T-cell (primary cell): Measurements from ENCODE around the gene TAAR9. TPM values are rescaled to one million over a fixed set of nuclear protein-coding genes. Genes with fewer than 3 reads are reported as not detected.
"Not testable (repeated sequence)": the region's sequence is repeated elsewhere in the genome, so short reads cannot be mapped to it uniquely, and the experiment has no call there.

Experiments
- ATAC-seq, 4 experiments: fragments of 200-7000 bp in 3 of 4; fragments of 150-1000 bp in 1 of 4; cut with Tn5 transposase; replicated peaks in 1 of 4; 1 replicate in 3 of 4; 2 replicates in 1 of 4; pipeline ENCODE4 v1.10.0; 2021; ENCODE audit warnings: moderate library complexity in 3 of 4, mild to moderate bottlenecking in 2 of 4, moderate number of reproducible peaks in 1 of 4
- CTCF ChIA-PET, 2 donors: fragments of 300-600 bp; sonication (Branson Sonifier 250); formaldehyde crosslinking; loops; one replicate each; lab custom pipeline; 2022; ENCODE audit warnings: antibody characterized with exemption in 2 of 2; lab: Charles Lee
- POLR2A ChIA-PET, 2 donors: fragments of 300-600 bp; sonication (Branson Sonifier 250); formaldehyde crosslinking; loops; one replicate each; lab custom pipeline; 2022; ENCODE audit warnings: antibody characterized with exemption in 2 of 2; lab: Charles Lee
- DNase-seq, 35 experiments: peaks; one replicate each; pipeline versions ENCODE4 v3.0.0 to v3.0.0-alpha.2; 2013 to 2023
- H3K27ac ChIP-seq: one replicate; pipeline ENCODE4 v1.5.1; 2013; ENCODE audit warnings: low read length
- H3K27me3 ChIP-seq, 2 experiments: replicated peaks in 1 of 2; 1 replicate in 1 of 2; 2 replicates in 1 of 2; pipeline versions ENCODE4 v1.6.1 to v1.7.0; 2013; ENCODE audit warnings: low read length in 1 of 2, mixed read lengths in 1 of 2; ENCODE audit not compliant: control insufficient read depth in 2 of 2, insufficient read depth in 2 of 2; ENCODE audit errors: extremely low read depth in 1 of 2
- H3K36me3 ChIP-seq, 2 donors: 1 replicate in 1 of 2; 2 replicates in 1 of 2; pipeline versions ENCODE4 v1.6.1 to v1.7.0; 2013; ENCODE audit warnings: low read length in 1 of 2; ENCODE audit not compliant: control insufficient read depth in 2 of 2, insufficient read depth in 1 of 2; ENCODE audit errors: extremely low read depth in 1 of 2
- H3K4me1 ChIP-seq, 2 experiments: 1 replicate in 1 of 2; 2 replicates in 1 of 2; pipeline versions ENCODE4 v1.6.1 to v1.7.0; 2013; ENCODE audit warnings: low read length in 2 of 2, mixed read lengths in 1 of 2; ENCODE audit not compliant: insufficient read depth in 2 of 2, control insufficient read depth in 1 of 2; ENCODE audit errors: extremely low read depth in 1 of 2
- H3K4me3 ChIP-seq, 2 donors: 1 replicate in 1 of 2; 2 replicates in 1 of 2; pipeline versions ENCODE4 v1.5.1 to v1.7.0; 2013; ENCODE audit warnings: mild to moderate bottlenecking in 2 of 2, low read length in 1 of 2, moderate library complexity in 1 of 2; ENCODE audit not compliant: control insufficient read depth in 1 of 2; ENCODE audit errors: extremely low read depth in 1 of 2
- H3K9me3 ChIP-seq: 2 replicates; pipeline ENCODE4 v1.7.0; 2013
- H3K27ac Mint-ChIP-seq, 2 donors: one replicate each; pipeline ENCODE4 v1.8.0; 2020 to 2021; ENCODE audit warnings: mild to moderate bottlenecking in 2 of 2, mixed read lengths in 2 of 2
- H3K27me3 Mint-ChIP-seq, 2 donors: one replicate each; pipeline ENCODE4 v1.8.0; 2021 to 2022; ENCODE audit warnings: mixed read lengths in 2 of 2
- H3K36me3 Mint-ChIP-seq: one replicate; pipeline ENCODE4 v1.8.0; 2021; ENCODE audit warnings: mixed read lengths
- H3K4me1 Mint-ChIP-seq, 3 donors: one replicate each; pipeline ENCODE4 v1.8.0; 2020 to 2022; ENCODE audit warnings: mixed read lengths in 3 of 3, mild to moderate bottlenecking in 1 of 3
- H3K4me3 Mint-ChIP-seq, 3 donors: one replicate each; pipeline ENCODE4 v1.8.0; 2020 to 2022; ENCODE audit warnings: mild to moderate bottlenecking in 3 of 3, mixed read lengths in 3 of 3, moderate library complexity in 3 of 3
- H3K9me3 Mint-ChIP-seq, 3 donors: one replicate each; pipeline ENCODE4 v1.8.0; 2020 to 2022; ENCODE audit warnings: mixed read lengths in 3 of 3
- WGBS: methylation state at CpG from one replicate; pipeline ENCODE4 v1.1.5; 2013; ENCODE audit warnings: missing lambda C conversion rate; ENCODE audit not compliant: insufficient coverage; 5-methylcytosine and 5-hydroxymethylcytosine counted together
- total RNA-seq, 35 experiments: library from RNA in 6 of 35; stranded (reverse) in 6 of 35; fragments of 120-200 nt in 1 of 35; gene quantifications; one replicate each; pipeline versions ENCODE4 v1.2.1 to v1.2.4 and lab custom pipeline; 2013 to 2026

The TAAR9 gene
- total RNA-seq, 5 donors from 2014 or later (not counting 1 experiment from before 2014, with no cell fraction given): not detected

- H3K27me3 ChIP-seq: peaks cover 0 to 5% of the 10 kb centered on the region in 2 experiments
- Mint-ChIP-seq H3K27ac (no peak overlapping the region), H3K4me1 (no peaks in the 10 kb centered on the region), H3K36me3 (no peaks in the 10 kb centered on the region), H3K9me3 (no peaks in the 10 kb centered on the region), H3K4me3 (no peak overlapping the region), H3K27me3 (peaks cover 9 to 17% of the 10 kb centered on the region in 2 donors)
- ChIA-PET POLR2A (no interaction called here), CTCF (no interaction called here)
- ATAC-seq: no peak
- H3K36me3 ChIP-seq: no peaks in the 10 kb centered on the region
- H3K9me3 ChIP-seq: no peaks in the 10 kb centered on the region
- H3K27ac ChIP-seq: no peak overlapping the region
- no peak for DNase-seq
- WGBS: 92% methylated on average over 4 of the region's 4 CpGs
- H3K4me3 ChIP-seq: no peak overlapping the region
- no peaks in the 10 kb centered on the region for H3K4me1 ChIP-seq
These were observed 10.8 kb downstream of the TAAR9 start for GRCh38 chr6:132548746-132549463.

- POLR2A ChIA-PET: no interaction called here
- no peaks in the 10 kb centered on the region for H3K9me3 Mint-ChIP-seq
- peaks cover 15 to 28% of the 10 kb centered on the region in 2 donors for H3K27me3 Mint-ChIP-seq
- Histone ChIP-seq H3K9me3 (no peaks in the 10 kb centered on the region), H3K4me3 (no peak overlapping the region), H3K27me3 (peaks cover 0 to 5% of the 10 kb centered on the region in 2 experiments), H3K4me1 (no peaks in the 10 kb centered on the region), H3K36me3 (no peaks in the 10 kb centered on the region), H3K27ac (no peak overlapping the region)
- DNase-seq: no peak
- ATAC-seq: no peak
- no peak overlapping the region for H3K4me3 Mint-ChIP-seq
- CTCF ChIA-PET: no interaction called here
- no peak overlapping the region for H3K27ac Mint-ChIP-seq
- no peaks in the 10 kb centered on the region for H3K36me3 Mint-ChIP-seq
- H3K4me1 Mint-ChIP-seq: no peaks in the 10 kb centered on the region
- 78% methylated on average over 1 of the region's 4 CpGs for WGBS
These were observed 13.1 kb downstream of the TAAR9 start for GRCh38 chr6:132551214-132551613.

GRCh38 chr6:132552372-132552771, 14.3 kb downstream of the TAAR9 start, which contains the start of gene TAAR8:
TAAR8 (plus strand) TSS chr6:132552672; CDS start chr6:132552693, 21 bp downstream.
- H3K4me1 ChIP-seq: no peaks in the 10 kb centered on the region
- ChIA-PET POLR2A (interaction anchor here in 1 of 2 donors (0.6 kb wide), 1 partner anchor 71 kb away, joined by 3 read pairs; no protein-coding TSS in a partner anchor), CTCF (no interaction called here)
- H3K36me3 ChIP-seq: no peaks in the 10 kb centered on the region
- WGBS: no CpG with 5 or more reads among the region's 2 CpGs
- H3K27me3 ChIP-seq: peaks cover 0 to 5% of the 10 kb centered on the region in 2 experiments
- Mint-ChIP-seq H3K36me3 (no peaks in the 10 kb centered on the region), H3K27me3 (peaks cover 22 to 39% of the 10 kb centered on the region in 2 donors), H3K4me3 (no peak within 1 kb of the TSS), H3K27ac (no peak within 1 kb of the TSS), H3K9me3 (no peaks in the 10 kb centered on the region), H3K4me1 (no peaks in the 10 kb centered on the region)
- no peak within 1 kb of the TSS for H3K27ac ChIP-seq
- H3K9me3 ChIP-seq: no peaks in the 10 kb centered on the region
- DNase-seq: no peak
- no peak within 1 kb of the TSS for H3K4me3 ChIP-seq
- no peak for ATAC-seq

GRCh38 chr6:132560087-132560486, 22.0 kb downstream of the TAAR9 start:
- not testable (repeated sequence) for H3K4me3 ChIP-seq, H3K4me3 Mint-ChIP-seq, ATAC-seq, H3K27ac ChIP-seq, H3K4me1 Mint-ChIP-seq, DNase-seq, H3K9me3 Mint-ChIP-seq, H3K4me1 ChIP-seq, H3K27ac Mint-ChIP-seq, H3K9me3 ChIP-seq, H3K36me3 Mint-ChIP-seq, H3K27me3 ChIP-seq, H3K36me3 ChIP-seq
- ChIA-PET CTCF (interaction anchor here in 1 of 2 donors (0.6 kb wide), 1 partner anchor 1379 kb away, joined by 9 read pairs; no protein-coding TSS in a partner anchor), POLR2A (interaction anchor here in 1 of 2 donors (0.6 kb wide), 1 partner anchor 12 kb away, joined by 3 read pairs; no protein-coding TSS in a partner anchor)
- WGBS: no CpG with 5 or more reads among the region's 3 CpGs
- peaks cover 27 to 33% of the 10 kb centered on the region in 2 donors for H3K27me3 Mint-ChIP-seq

- no CpG with 5 or more reads among the region's 6 CpGs for WGBS
- Mint-ChIP-seq H3K27me3 (peaks cover 21 to 22% of the 10 kb centered on the region in 2 donors), H3K4me1 (no peaks in the 10 kb centered on the region), H3K9me3 (no peaks in the 10 kb centered on the region), H3K4me3 (no peak overlapping the region), H3K36me3 (no peaks in the 10 kb centered on the region), H3K27ac (no peak overlapping the region)
- CTCF ChIA-PET: no interaction called here
- H3K27ac ChIP-seq: no peak overlapping the region
- DNase-seq: no peak
- H3K27me3 ChIP-seq: peaks cover 3 to 4% of the 10 kb centered on the region in 2 experiments
- no peaks in the 10 kb centered on the region for H3K4me1 ChIP-seq
- POLR2A ChIA-PET: no interaction called here
- no peaks in the 10 kb centered on the region for H3K36me3 ChIP-seq
- ATAC-seq: no peak
- H3K9me3 ChIP-seq: no peaks in the 10 kb centered on the region
- no peak overlapping the region for H3K4me3 ChIP-seq
These were observed 28.3 kb downstream of the TAAR9 start for GRCh38 chr6:132566404-132566803.

- ChIA-PET POLR2A (no interaction called here), CTCF (no interaction called here)
- no peaks in the 10 kb centered on the region for H3K9me3 Mint-ChIP-seq
- no peak for DNase-seq
- H3K4me1 Mint-ChIP-seq: no peaks in the 10 kb centered on the region
- ATAC-seq: no peak
- Histone ChIP-seq H3K27ac (no peak overlapping the region), H3K27me3 (peaks cover 3 to 4% of the 10 kb centered on the region in 2 experiments), H3K9me3 (no peaks in the 10 kb centered on the region), H3K36me3 (no peaks in the 10 kb centered on the region), H3K4me1 (no peaks in the 10 kb centered on the region), H3K4me3 (no peak overlapping the region)
- H3K27me3 Mint-ChIP-seq: peaks cover 20 to 23% of the 10 kb centered on the region in 2 donors
- no peak overlapping the region for H3K27ac Mint-ChIP-seq
- no peaks in the 10 kb centered on the region for H3K36me3 Mint-ChIP-seq
- no peak overlapping the region for H3K4me3 Mint-ChIP-seq
- WGBS: 80% methylated on average over 1 of the region's 1 CpG
These were observed 29.5 kb downstream of the TAAR9 start for GRCh38 chr6:132567566-132567965.
